ENCODE data around the gene MTA1.

MTA1 gene

DNA sequence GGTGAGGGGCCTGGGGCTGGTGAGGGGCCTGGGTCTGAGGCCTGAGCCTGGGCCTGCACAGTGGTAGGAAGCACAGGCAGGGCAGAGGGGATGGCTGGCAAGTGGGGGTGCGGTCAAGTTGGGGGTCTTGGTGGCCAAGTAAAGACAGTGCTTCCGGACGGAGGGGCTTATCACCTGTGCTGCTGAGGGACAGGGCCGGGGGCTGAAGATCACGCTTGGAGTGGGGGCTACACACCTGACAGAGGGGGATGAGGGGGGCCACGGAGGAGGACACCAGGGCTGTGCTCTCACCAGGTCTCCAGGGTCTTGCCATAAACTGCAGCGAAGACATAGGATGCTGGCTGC is 83.6 kb downstream of the MTA1 start:
- no peaks in the 10 kb centered on the region for H3K9me2 ChIP-seq (ENCODE audit: low read depth, low read length)
- H3K27ac ChIP-seq (ENCODE audit: low read depth, low read length, poor library complexity, severe bottlenecking): no peak overlapping the region
- H3K9me3 ChIP-seq (ENCODE audit: low read length): no peaks in the 10 kb centered on the region
- no peaks in the 10 kb centered on the region for H3F3A ChIP-seq (ENCODE audit: insufficient read depth, low read length)
- H3K36me3 ChIP-seq (ENCODE audit: insufficient read depth, low read length): peaks cover 10% of the 10 kb centered on the region
- H4K20me1 ChIP-seq (ENCODE audit: insufficient read depth, low read length): no peaks in the 10 kb centered on the region
- no peak overlapping the region for H3K4me3 ChIP-seq (ENCODE audit: low read depth, low read length, poor library complexity, severe bottlenecking)
- H3K4me2 ChIP-seq (ENCODE audit: low read length): no peak overlapping the region
- TF ChIP-seq EZH2 (IDR thresholded peaks at IDR 0.05; ENCODE audit: borderline replicate concordance, low read length): no peak
- TF ChIP-seq, protein P1, sequence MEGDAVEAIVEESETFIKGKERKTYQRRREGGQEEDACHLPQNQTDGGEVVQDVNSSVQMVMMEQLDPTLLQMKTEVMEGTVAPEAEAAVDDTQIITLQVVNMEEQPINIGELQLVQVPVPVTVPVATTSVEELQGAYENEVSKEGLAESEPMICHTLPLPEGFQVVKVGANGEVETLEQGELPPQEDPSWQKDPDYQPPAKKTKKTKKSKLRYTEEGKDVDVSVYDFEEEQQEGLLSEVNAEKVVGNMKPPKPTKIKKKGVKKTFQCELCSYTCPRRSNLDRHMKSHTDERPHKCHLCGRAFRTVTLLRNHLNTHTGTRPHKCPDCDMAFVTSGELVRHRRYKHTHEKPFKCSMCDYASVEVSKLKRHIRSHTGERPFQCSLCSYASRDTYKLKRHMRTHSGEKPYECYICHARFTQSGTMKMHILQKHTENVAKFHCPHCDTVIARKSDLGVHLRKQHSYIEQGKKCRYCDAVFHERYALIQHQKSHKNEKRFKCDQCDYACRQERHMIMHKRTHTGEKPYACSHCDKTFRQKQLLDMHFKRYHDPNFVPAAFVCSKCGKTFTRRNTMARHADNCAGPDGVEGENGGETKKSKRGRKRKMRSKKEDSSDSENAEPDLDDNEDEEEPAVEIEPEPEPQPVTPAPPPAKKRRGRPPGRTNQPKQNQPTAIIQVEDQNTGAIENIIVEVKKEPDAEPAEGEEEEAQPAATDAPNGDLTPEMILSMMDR (IDR thresholded peaks at IDR 0.05; ENCODE audit: low read length): no peak
- no peaks in the 10 kb centered on the region for H3K4me1 ChIP-seq (ENCODE audit: insufficient read depth, low read length, severe bottlenecking)
- no peaks in the 10 kb centered on the region for H3K79me2 ChIP-seq (ENCODE audit: insufficient read depth, low read length)
- H3K9ac ChIP-seq (ENCODE audit: low read length): no peak overlapping the region
- 0 out of 2 replicates have a peak, but pooled peaks cover 5% of the 10 kb centered on the region for H3K27me3 ChIP-seq (ENCODE audit: insufficient read depth, low read length)
- H2AFZ ChIP-seq (ENCODE audit: low read length): no peak overlapping the region

- peaks cover 1% of the 10 kb centered on the region for H3K36me3 ChIP-seq (ENCODE audit: insufficient read depth, low read length)
- TF ChIP-seq, protein P1 (IDR thresholded peaks at IDR 0.05; ENCODE audit: low read length): no peak
- TF ChIP-seq EZH2 (IDR thresholded peaks at IDR 0.05; ENCODE audit: borderline replicate concordance, low read length): no peak
- H3K9me2 ChIP-seq (ENCODE audit: low read depth, low read length): no peaks in the 10 kb centered on the region
- no peaks in the 10 kb centered on the region for H3K79me2 ChIP-seq (ENCODE audit: insufficient read depth, low read length)
- no peak overlapping the region for H3K27ac ChIP-seq (ENCODE audit: low read depth, low read length, poor library complexity, severe bottlenecking)
- no peaks in the 10 kb centered on the region for H4K20me1 ChIP-seq (ENCODE audit: insufficient read depth, low read length)
- no peaks in the 10 kb centered on the region for H3F3A ChIP-seq (ENCODE audit: insufficient read depth, low read length)
- no peak overlapping the region for H3K4me2 ChIP-seq (ENCODE audit: low read length)
- no peaks in the 10 kb centered on the region for H3K9me3 ChIP-seq (ENCODE audit: low read length)
- no peak overlapping the region for H3K4me3 ChIP-seq (ENCODE audit: low read depth, low read length, poor library complexity, severe bottlenecking)
- H3K9ac ChIP-seq (ENCODE audit: low read length): no peak overlapping the region
- H2AFZ ChIP-seq (ENCODE audit: low read length): no peak overlapping the region
- no peaks in the 10 kb centered on the region for H3K4me1 ChIP-seq (ENCODE audit: insufficient read depth, low read length, severe bottlenecking)
- 0 out of 2 replicates have a peak, but pooled peaks cover 5% of the 10 kb centered on the region for H3K27me3 ChIP-seq (ENCODE audit: insufficient read depth, low read length)
Observed at GRCh38 chr14:105503935-105504692, 84.5 kb downstream of the MTA1 start.

- Histone ChIP-seq H3K9me2 (ENCODE audit: low read depth, low read length) (no peaks in the 10 kb centered on the region), H3K27me3 (ENCODE audit: insufficient read depth, low read length) (0 out of 2 replicates have a peak, but pooled peaks cover 5% of the 10 kb centered on the region), H3K9ac (ENCODE audit: low read length) (no peak overlapping the region), H3K4me1 (ENCODE audit: insufficient read depth, low read length, severe bottlenecking) (no peaks in the 10 kb centered on the region), H4K20me1 (ENCODE audit: insufficient read depth, low read length) (no peaks in the 10 kb centered on the region), H3F3A (ENCODE audit: insufficient read depth, low read length) (no peaks in the 10 kb centered on the region), H3K4me2 (ENCODE audit: low read length) (no peak overlapping the region), H3K9me3 (ENCODE audit: low read length) (no peaks in the 10 kb centered on the region), H3K79me2 (ENCODE audit: insufficient read depth, low read length) (no peaks in the 10 kb centered on the region), H2AFZ (ENCODE audit: low read length) (no peak overlapping the region), H3K36me3 (ENCODE audit: insufficient read depth, low read length) (no peaks in the 10 kb centered on the region; the same call in 1 of the 2 replicates), H3K27ac (ENCODE audit: low read depth, low read length, poor library complexity, severe bottlenecking) (no peak overlapping the region), H3K4me3 (ENCODE audit: low read depth, low read length, poor library complexity, severe bottlenecking) (no peak overlapping the region)
- TF ChIP-seq, protein P1 (IDR thresholded peaks at IDR 0.05; ENCODE audit: low read length): no peak
- no peak for TF ChIP-seq EZH2 (IDR thresholded peaks at IDR 0.05; ENCODE audit: borderline replicate concordance, low read length)
Observed at GRCh38 chr14:105505101-105505500, 85.5 kb downstream of the MTA1 start.
